Uterus (tissue), 4 donors: ENCODE data around the gene PHYHD1. TPM values are rescaled to one million over a fixed set of nuclear protein-coding genes. Genes with fewer than 3 reads are reported as not detected.

Source experiments
- DNase-seq, 2 donors: peaks; one replicate each; pipeline ENCODE4 v3.0.0-alpha.2; 2019 to 2020
- H3K27ac ChIP-seq, 2 donors: fragments of 200-600 bp; sonication (generic); 1 replicate in 1 of 2; 2 replicates in 1 of 2; pipeline ENCODE4 v1.5.1; 2016 to 2018
- H3K27me3 ChIP-seq, 2 donors: fragments of 200-600 bp; sonication (generic); one replicate each; pipeline ENCODE4 v1.5.1; 2018 to 2019; ENCODE audit warnings: control low read depth in 1 of 2
- H3K36me3 ChIP-seq, 2 donors: fragments of 200-600 bp; sonication (generic); one replicate each; pipeline ENCODE4 v1.5.1; 2019; ENCODE audit warnings: control low read depth in 1 of 2
- H3K4me1 ChIP-seq, 2 donors: fragments of 200-600 bp; sonication (generic); one replicate each; pipeline ENCODE4 v1.5.1; 2018 to 2019; ENCODE audit warnings: control low read depth in 1 of 2
- H3K4me3 ChIP-seq, 2 donors: fragments of 200-600 bp; sonication (generic); 1 replicate in 1 of 2; 2 replicates in 1 of 2; pipeline ENCODE4 v1.5.1; 2018 to 2019; ENCODE audit warnings: mild to moderate bottlenecking in 1 of 2
- H3K9me3 ChIP-seq, 2 donors: fragments of 200-600 bp; sonication (generic); one replicate each; pipeline ENCODE4 v1.5.1; 2019; ENCODE audit warnings: control low read depth in 1 of 2
- CTCF ChIP-seq, 4 experiments: fragments of 200-600 bp in 2 of 4; fragments of 450-650 bp in 2 of 4; sonication (generic) in 2 of 4; IDR thresholded peaks; one replicate each; pipeline ENCODE4 v1.5.1; 2016 to 2019; ENCODE audit warnings: antibody characterized with exemption in 4 of 4, mild to moderate bottlenecking in 2 of 4, moderate library complexity in 1 of 4
- POLR2A ChIP-seq, 2 donors: fragments of 450-650 bp; IDR thresholded peaks; one replicate each; pipeline ENCODE4 v1.6.1; 2016; ENCODE audit warnings: antibody characterized with exemption in 2 of 2, mild to moderate bottlenecking in 1 of 2, moderate library complexity in 1 of 2
- intact Hi-C: fragments of 100-400 bp; cut with DNase I; formaldehyde crosslinking; loops from one replicate; pipeline ENCODE4 v1.15.1; 2023; ENCODE audit warnings: low total_unique reads
- total RNA-seq, 4 donors: library from RNA; depleted of rRNA in 3 of 4; stranded (reverse); fragments of >200 nt in 3 of 4; gene quantifications; one replicate each; pipeline versions ENCODE4 v1.1.0 to v1.2.4, GENCODE V29; 2014 to 2023
- donor health status: DM: yes; HTN: yes; CAD: no.

The PHYHD1 gene
- total RNA-seq, 4 donors from 2014 or later = 23.2 to 30.8 (median 27.2) TPM

- Histone ChIP-seq H3K4me1 (peaks cover 4 to 35% of the 10 kb centered on the region in 2 donors), H3K9me3 (no peaks in the 10 kb centered on the region), H3K36me3 (no peaks in the 10 kb centered on the region), H3K27me3 (no peaks in the 10 kb centered on the region), H3K4me3 (no peak overlapping the region), H3K27ac (peak overlapping the region; percentile 96 to 98)
- TF ChIP-seq CTCF (IDR thresholded peaks at IDR 0.05) (no peak), POLR2A (IDR thresholded peaks at IDR 0.05) (no peak)
- DNase-seq = no peak
- intact Hi-C loops = loop anchor here (5.0 kb wide), 1 partner anchor 38 kb away; the partner anchor contains the start of gene PHYHD1
Observed at GRCh38 chr9:128884164-128884563, 36.6 kb upstream of the PHYHD1 start.

GRCh38 chr9:128885376-128885775 is 35.4 kb upstream of the PHYHD1 start:
- intact Hi-C loops = no loop called here
- H3K4me3 ChIP-seq = no peak overlapping the region
- TF ChIP-seq POLR2A (IDR thresholded peaks at IDR 0.05) (no peak), CTCF (IDR thresholded peaks at IDR 0.05) (no peak)
- peak overlapping the region in 1 of 2 donors; percentile 96 for H3K27ac ChIP-seq
- H3K27me3 ChIP-seq = no peaks in the 10 kb centered on the region
- no peaks in the 10 kb centered on the region for H3K9me3 ChIP-seq
- peaks cover 4 to 35% of the 10 kb centered on the region in 2 donors for H3K4me1 ChIP-seq
- no peak for DNase-seq
- no peaks in the 10 kb centered on the region for H3K36me3 ChIP-seq

- Histone ChIP-seq H3K27me3 (no peaks in the 10 kb centered on the region), H3K36me3 (no peaks in the 10 kb centered on the region), H3K27ac (peak overlapping the region in 1 of 2 donors; percentile 96), H3K4me3 (no peak overlapping the region), H3K4me1 (peaks cover under 1 to 35% of the 10 kb centered on the region in 2 donors), H3K9me3 (no peaks in the 10 kb centered on the region)
- intact Hi-C loops = no loop called here
- TF ChIP-seq POLR2A (IDR thresholded peaks at IDR 0.05) = no peak
- no peak for TF ChIP-seq CTCF (IDR thresholded peaks at IDR 0.05)
- no peak for DNase-seq
Observed at GRCh38 chr9:128885798-128886197, 35.0 kb upstream of the PHYHD1 start.

- no peak for DNase-seq
- no peaks in the 10 kb centered on the region for H3K9me3 ChIP-seq
- no peaks in the 10 kb centered on the region for H3K27me3 ChIP-seq
- intact Hi-C loops = no loop called here
- peaks cover 0 to 40% of the 10 kb centered on the region in 2 donors for H3K4me1 ChIP-seq
- H3K4me3 ChIP-seq = no peak overlapping the region
- H3K36me3 ChIP-seq = no peaks in the 10 kb centered on the region
- H3K27ac ChIP-seq = peak overlapping the region in 1 of 2 donors; percentile 96
- TF ChIP-seq POLR2A (IDR thresholded peaks at IDR 0.05) (no peak), CTCF (IDR thresholded peaks at IDR 0.05) (no peak)
Observed at GRCh38 chr9:128886211-128886891, 34.4 kb upstream of the PHYHD1 start.

GRCh38 chr9:128887049-128887448 is 33.7 kb upstream of the PHYHD1 start:
- intact Hi-C loops = no loop called here
- no peaks in the 10 kb centered on the region for H3K36me3 ChIP-seq
- no peak overlapping the region for H3K4me3 ChIP-seq
- TF ChIP-seq CTCF (IDR thresholded peaks at IDR 0.05) (no peak), POLR2A (IDR thresholded peaks at IDR 0.05) (no peak)
- peaks cover 6 to 47% of the 10 kb centered on the region in 2 donors for H3K4me1 ChIP-seq
- H3K27ac ChIP-seq = peak overlapping the region in 1 of 2 donors; percentile 96
- DNase-seq = no peak
- no peaks in the 10 kb centered on the region for H3K27me3 ChIP-seq
- H3K9me3 ChIP-seq = no peaks in the 10 kb centered on the region
